HepG2 (cell line): ENCODE measurements around the gene CEBPE. TPM values are rescaled to one million over a fixed set of nuclear protein-coding genes. Genes with fewer than 3 reads are reported as not detected.
A peak's percentile ranks its signal among the peaks of the same experiment; 100 is the strongest.

Experiments used
- EP300 ChIP-seq, 3 experiments: sonication (generic) in 1 of 3; formaldehyde crosslinking in 1 of 3; IDR thresholded peaks; 2 replicates each; pipeline versions ENCODE4 v1.5.1 to v1.6.1; 2011 to 2020; ENCODE audit warnings: low read depth in 2 of 3, low read length in 2 of 3, borderline replicate concordance in 1 of 3, improper control_type of control experiment in 1 of 3, mild to moderate bottlenecking in 1 of 3, missing genetic modification reagents in 1 of 3, moderate library complexity in 1 of 3
- PHF21A ChIP-seq: sonication (generic); formaldehyde crosslinking; IDR thresholded peaks from 2 replicates; pipeline ENCODE4 v1.5.0; 2020; ENCODE audit warnings: mild to moderate bottlenecking, missing genetic modification reagents
- SIX4 ChIP-seq: sonication (generic); formaldehyde crosslinking; IDR thresholded peaks from 2 replicates; pipeline ENCODE4 v1.4.0; 2020; ENCODE audit warnings: missing genetic modification reagents
- SOX13 ChIP-seq, 3 experiments: fragments of 450-650 bp in 1 of 3; sonication (generic) in 1 of 3; formaldehyde crosslinking in 1 of 3; IDR thresholded peaks in 2 of 3; conservative IDR thresholded peaks in 1 of 3; 2 replicates each; pipeline versions ENCODE4 v1.5.0 to v1.6.1; 2016 to 2020; ENCODE audit warnings: antibody characterized with exemption in 1 of 3, mild to moderate bottlenecking in 1 of 3, missing compliant biosample characterization in 1 of 3, missing genetic modification reagents in 1 of 3, moderate library complexity in 1 of 3
- ZNF616 ChIP-seq: sonication (generic); formaldehyde crosslinking; IDR thresholded peaks from 2 replicates; pipeline ENCODE4 v1.5.0; 2020; ENCODE audit warnings: low read depth, mild to moderate bottlenecking, missing genetic modification reagents
- polyA plus RNA-seq, 8 experiments: library from polyadenylated mRNA; depleted of rRNA in 3 of 8; stranded (reverse) in 7 of 8; unstranded in 1 of 8; fragments of >200 nt; fragmentation: Illumina TruSeq in 4 of 8; extraction: Trizol in 4 of 8; gene quantifications; 2 replicates each; pipeline versions ENCODE4 v1.2.1 to v1.2.3, GENCODE V29; 2011 to 2016; ENCODE audit warnings: low read depth in 4 of 8, missing spikeins in 1 of 8, mixed read lengths in 1 of 8; ENCODE audit not compliant: insufficient read depth in 1 of 8
- total RNA-seq, 5 experiments: library from RNA; depleted of rRNA; stranded (reverse); fragments of >200 nt; fragmentation: Illumina TruSeq; extraction: Trizol; gene quantifications; 2 replicates each; pipeline ENCODE4 v1.2.3, GENCODE V29; 2016; ENCODE audit warnings: low read depth in 1 of 5
- TF ChIP-seq, protein P1 (sequence below): sonication (generic); formaldehyde crosslinking; IDR thresholded peaks from 2 replicates; pipeline ENCODE4 v1.4.0; 2020; ENCODE audit warnings: mild to moderate bottlenecking, missing genetic modification reagents
- TF ChIP-seq, protein P2 (sequence below): sonication (generic); formaldehyde crosslinking; IDR thresholded peaks from 2 replicates; pipeline ENCODE4 v1.4.0; 2020; ENCODE audit warnings: missing genetic modification reagents
- TF ChIP-seq, protein P3 (sequence below): sonication (generic); formaldehyde crosslinking; IDR thresholded peaks from 2 replicates; pipeline ENCODE4 v1.4.0; 2020; ENCODE audit warnings: missing genetic modification reagents, borderline replicate concordance
- TF ChIP-seq, protein P4 (sequence below): sonication (generic); formaldehyde crosslinking; IDR thresholded peaks from 2 replicates; pipeline ENCODE4 v1.8.0; 2022; ENCODE audit warnings: mild to moderate bottlenecking, missing genetic modification reagents, moderate library complexity
- TF ChIP-seq, protein P5 (sequence below): sonication (generic); formaldehyde crosslinking; IDR thresholded peaks from 2 replicates; pipeline ENCODE4 v1.8.1; 2022; ENCODE audit warnings: low read depth, mild to moderate bottlenecking, missing genetic modification reagents

Gene CEBPE
- total and polyA plus RNA-seq, 2 of the 13 experiments (the other 11 are each of a cell fraction or from before 2014, with no cell fraction given): 0.09 to 0.11 TPM

DNA sequence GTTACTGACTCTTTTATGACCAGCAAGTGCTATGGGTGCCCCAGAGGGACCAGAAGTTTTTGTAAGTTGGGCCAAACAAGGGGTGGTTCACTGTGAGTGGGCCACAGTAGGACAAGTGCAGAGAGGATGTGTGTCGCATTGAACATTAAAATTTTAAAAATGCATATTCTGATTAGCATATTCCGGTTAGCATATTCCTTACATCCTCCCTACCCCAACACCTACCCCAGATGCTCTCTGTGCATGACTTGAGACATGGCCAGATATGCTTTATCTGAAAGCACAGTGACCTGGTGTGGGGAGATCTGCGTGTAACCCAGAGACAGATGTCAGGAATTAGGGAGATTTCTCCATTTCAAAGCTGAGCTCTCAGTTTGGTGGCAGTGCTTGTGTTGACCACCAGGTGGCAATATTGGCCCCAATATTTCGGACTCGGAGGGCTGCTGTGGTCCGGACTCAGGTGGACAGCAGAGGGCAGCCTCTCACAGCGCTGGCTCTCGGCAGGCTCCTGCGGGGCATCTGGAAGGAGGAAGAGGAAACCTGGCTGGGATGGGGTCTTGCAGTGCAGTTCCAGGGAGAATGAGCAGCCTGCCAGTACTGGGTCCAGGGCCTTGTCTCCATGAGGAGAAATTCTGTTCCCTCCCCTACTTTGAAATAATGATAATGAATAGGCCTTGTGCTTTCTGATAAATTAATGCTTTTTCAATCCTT is 1.6 kb upstream of the CEBPE start (continued):
- TF ChIP-seq, protein P1, sequence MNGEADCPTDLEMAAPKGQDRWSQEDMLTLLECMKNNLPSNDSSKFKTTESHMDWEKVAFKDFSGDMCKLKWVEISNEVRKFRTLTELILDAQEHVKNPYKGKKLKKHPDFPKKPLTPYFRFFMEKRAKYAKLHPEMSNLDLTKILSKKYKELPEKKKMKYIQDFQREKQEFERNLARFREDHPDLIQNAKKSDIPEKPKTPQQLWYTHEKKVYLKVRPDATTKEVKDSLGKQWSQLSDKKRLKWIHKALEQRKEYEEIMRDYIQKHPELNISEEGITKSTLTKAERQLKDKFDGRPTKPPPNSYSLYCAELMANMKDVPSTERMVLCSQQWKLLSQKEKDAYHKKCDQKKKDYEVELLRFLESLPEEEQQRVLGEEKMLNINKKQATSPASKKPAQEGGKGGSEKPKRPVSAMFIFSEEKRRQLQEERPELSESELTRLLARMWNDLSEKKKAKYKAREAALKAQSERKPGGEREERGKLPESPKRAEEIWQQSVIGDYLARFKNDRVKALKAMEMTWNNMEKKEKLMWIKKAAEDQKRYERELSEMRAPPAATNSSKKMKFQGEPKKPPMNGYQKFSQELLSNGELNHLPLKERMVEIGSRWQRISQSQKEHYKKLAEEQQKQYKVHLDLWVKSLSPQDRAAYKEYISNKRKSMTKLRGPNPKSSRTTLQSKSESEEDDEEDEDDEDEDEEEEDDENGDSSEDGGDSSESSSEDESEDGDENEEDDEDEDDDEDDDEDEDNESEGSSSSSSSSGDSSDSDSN (CRISPR knock-in tag): no peak
- TF ChIP-seq, protein P2, sequence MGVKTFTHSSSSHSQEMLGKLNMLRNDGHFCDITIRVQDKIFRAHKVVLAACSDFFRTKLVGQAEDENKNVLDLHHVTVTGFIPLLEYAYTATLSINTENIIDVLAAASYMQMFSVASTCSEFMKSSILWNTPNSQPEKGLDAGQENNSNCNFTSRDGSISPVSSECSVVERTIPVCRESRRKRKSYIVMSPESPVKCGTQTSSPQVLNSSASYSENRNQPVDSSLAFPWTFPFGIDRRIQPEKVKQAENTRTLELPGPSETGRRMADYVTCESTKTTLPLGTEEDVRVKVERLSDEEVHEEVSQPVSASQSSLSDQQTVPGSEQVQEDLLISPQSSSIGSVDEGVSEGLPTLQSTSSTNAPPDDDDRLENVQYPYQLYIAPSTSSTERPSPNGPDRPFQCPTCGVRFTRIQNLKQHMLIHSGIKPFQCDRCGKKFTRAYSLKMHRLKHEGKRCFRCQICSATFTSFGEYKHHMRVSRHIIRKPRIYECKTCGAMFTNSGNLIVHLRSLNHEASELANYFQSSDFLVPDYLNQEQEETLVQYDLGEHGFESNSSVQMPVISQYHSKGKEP (CRISPR knock-in tag): peak; percentile 63; the same call in 1 of the 2 replicates
- TF ChIP-seq, protein P3, sequence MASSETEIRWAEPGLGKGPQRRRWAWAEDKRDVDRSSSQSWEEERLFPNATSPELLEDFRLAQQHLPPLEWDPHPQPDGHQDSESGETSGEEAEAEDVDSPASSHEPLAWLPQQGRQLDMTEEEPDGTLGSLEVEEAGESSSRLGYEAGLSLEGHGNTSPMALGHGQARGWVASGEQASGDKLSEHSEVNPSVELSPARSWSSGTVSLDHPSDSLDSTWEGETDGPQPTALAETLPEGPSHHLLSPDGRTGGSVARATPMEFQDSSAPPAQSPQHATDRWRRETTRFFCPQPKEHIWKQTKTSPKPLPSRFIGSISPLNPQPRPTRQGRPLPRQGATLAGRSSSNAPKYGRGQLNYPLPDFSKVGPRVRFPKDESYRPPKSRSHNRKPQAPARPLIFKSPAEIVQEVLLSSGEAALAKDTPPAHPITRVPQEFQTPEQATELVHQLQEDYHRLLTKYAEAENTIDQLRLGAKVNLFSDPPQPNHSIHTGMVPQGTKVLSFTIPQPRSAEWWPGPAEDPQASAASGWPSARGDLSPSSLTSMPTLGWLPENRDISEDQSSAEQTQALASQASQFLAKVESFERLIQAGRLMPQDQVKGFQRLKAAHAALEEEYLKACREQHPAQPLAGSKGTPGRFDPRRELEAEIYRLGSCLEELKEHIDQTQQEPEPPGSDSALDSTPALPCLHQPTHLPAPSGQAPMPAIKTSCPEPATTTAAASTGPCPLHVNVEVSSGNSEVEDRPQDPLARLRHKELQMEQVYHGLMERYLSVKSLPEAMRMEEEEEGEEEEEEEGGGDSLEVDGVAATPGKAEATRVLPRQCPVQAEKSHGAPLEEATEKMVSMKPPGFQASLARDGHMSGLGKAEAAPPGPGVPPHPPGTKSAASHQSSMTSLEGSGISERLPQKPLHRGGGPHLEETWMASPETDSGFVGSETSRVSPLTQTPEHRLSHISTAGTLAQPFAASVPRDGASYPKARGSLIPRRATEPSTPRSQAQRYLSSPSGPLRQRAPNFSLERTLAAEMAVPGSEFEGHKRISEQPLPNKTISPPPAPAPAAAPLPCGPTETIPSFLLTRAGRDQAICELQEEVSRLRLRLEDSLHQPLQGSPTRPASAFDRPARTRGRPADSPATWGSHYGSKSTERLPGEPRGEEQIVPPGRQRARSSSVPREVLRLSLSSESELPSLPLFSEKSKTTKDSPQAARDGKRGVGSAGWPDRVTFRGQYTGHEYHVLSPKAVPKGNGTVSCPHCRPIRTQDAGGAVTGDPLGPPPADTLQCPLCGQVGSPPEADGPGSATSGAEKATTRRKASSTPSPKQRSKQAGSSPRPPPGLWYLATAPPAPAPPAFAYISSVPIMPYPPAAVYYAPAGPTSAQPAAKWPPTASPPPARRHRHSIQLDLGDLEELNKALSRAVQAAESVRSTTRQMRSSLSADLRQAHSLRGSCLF (CRISPR knock-in tag): no peak
- no peak for TF ChIP-seq ZNF616 (CRISPR knock-in tag)
- TF ChIP-seq, protein P4, sequence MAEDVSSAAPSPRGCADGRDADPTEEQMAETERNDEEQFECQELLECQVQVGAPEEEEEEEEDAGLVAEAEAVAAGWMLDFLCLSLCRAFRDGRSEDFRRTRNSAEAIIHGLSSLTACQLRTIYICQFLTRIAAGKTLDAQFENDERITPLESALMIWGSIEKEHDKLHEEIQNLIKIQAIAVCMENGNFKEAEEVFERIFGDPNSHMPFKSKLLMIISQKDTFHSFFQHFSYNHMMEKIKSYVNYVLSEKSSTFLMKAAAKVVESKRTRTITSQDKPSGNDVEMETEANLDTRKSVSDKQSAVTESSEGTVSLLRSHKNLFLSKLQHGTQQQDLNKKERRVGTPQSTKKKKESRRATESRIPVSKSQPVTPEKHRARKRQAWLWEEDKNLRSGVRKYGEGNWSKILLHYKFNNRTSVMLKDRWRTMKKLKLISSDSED (CRISPR knock-in tag): no peak
- TF ChIP-seq PHF21A: no peak
- TF ChIP-seq EP300 (IDR thresholded peaks at IDR 0.05; ENCODE audit: low read depth in 2 of 2, low read length in 2 of 2): no peak
- TF ChIP-seq EP300 (CRISPR knock-in tag; IDR thresholded peaks at IDR 0.05; ENCODE audit: borderline replicate concordance): peak; percentile 65; the same call in 1 of the 2 replicates
- TF ChIP-seq SOX13 (IDR thresholded peaks at IDR 0.05): no peak
- peak in 1 of 2 experiments; percentile 49; a peak in 3 of 4 replicates for TF ChIP-seq SOX13 (CRISPR knock-in tag; conservative IDR thresholded peaks at IDR 0.05 in 1 of 2, IDR thresholded peaks at IDR 0.05 in 1 of 2)
- TF ChIP-seq, protein P5, sequence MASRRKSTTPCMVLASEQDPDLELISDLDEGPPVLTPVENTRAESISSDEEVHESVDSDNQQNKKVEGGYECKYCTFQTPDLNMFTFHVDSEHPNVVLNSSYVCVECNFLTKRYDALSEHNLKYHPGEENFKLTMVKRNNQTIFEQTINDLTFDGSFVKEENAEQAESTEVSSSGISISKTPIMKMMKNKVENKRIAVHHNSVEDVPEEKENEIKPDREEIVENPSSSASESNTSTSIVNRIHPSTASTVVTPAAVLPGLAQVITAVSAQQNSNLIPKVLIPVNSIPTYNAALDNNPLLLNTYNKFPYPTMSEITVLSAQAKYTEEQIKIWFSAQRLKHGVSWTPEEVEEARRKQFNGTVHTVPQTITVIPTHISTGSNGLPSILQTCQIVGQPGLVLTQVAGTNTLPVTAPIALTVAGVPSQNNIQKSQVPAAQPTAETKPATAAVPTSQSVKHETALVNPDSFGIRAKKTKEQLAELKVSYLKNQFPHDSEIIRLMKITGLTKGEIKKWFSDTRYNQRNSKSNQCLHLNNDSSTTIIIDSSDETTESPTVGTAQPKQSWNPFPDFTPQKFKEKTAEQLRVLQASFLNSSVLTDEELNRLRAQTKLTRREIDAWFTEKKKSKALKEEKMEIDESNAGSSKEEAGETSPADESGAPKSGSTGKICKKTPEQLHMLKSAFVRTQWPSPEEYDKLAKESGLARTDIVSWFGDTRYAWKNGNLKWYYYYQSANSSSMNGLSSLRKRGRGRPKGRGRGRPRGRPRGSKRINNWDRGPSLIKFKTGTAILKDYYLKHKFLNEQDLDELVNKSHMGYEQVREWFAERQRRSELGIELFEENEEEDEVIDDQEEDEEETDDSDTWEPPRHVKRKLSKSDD (CRISPR knock-in tag): 0 out of 2 replicates have a peak, but pooled peaks have one; percentile 57
- TF ChIP-seq SIX4 (CRISPR knock-in tag): peak; percentile 78; the same call in 1 of the 2 replicates
